SK-N-SH treated with all-trans-retinoic acid at 6 μM for 48 hours (cell line): ENCODE data around the gene GCLM.

Source experiments
- ARNTL ChIP-seq: fragments of 450-650 bp; formaldehyde crosslinking; IDR thresholded peaks from 2 replicates; pipeline ENCODE4 v1.5.0; 2020; ENCODE audit warnings: low read depth, mild to moderate bottlenecking, moderate library complexity, borderline replicate concordance
- BACH2 ChIP-seq: fragments of 250-450 bp; sonication (Bioruptor Pico); IDR thresholded peaks from 2 replicates; pipeline ENCODE4 v1.9.0; 2021; ENCODE audit warnings: mild to moderate bottlenecking, borderline replicate concordance
- ISL1 ChIP-seq: fragments of 250-450 bp; sonication (Bioruptor Pico); IDR thresholded peaks from 2 replicates; pipeline ENCODE4 v2.1.2; 2022; ENCODE audit warnings: mild to moderate bottlenecking, moderate library complexity
- RARB ChIP-seq: fragments of 250-450 bp; sonication (Bioruptor Pico); IDR thresholded peaks from 2 replicates; pipeline ENCODE4 v1.8.0; 2021; ENCODE audit warnings: mild to moderate bottlenecking, moderate library complexity
- ZC3H10 ChIP-seq: fragments of 250-450 bp; sonication (Bioruptor Pico); IDR thresholded peaks from 2 replicates; pipeline ENCODE4 v1.5.1; 2021; ENCODE audit warnings: mild to moderate bottlenecking, moderate library complexity
- ZNF565 ChIP-seq: fragments of 450-650 bp; formaldehyde crosslinking; conservative IDR thresholded peaks from 2 replicates; pipeline ENCODE4 v1.5.0; 2020; ENCODE audit warnings: low read depth, mild to moderate bottlenecking, moderate library complexity
- ZNF70 ChIP-seq: fragments of 450-650 bp; formaldehyde crosslinking; IDR thresholded peaks from 2 replicates; pipeline ENCODE4 v1.5.0; 2020; ENCODE audit warnings: mild to moderate bottlenecking, moderate library complexity
- ZNF8 ChIP-seq: fragments of 450-650 bp; formaldehyde crosslinking; IDR thresholded peaks from 2 replicates; pipeline ENCODE4 v1.5.0; 2020; ENCODE audit warnings: mild to moderate bottlenecking, moderate library complexity
- TF ChIP-seq, protein P1 (sequence below): fragments of 250-450 bp; sonication (Bioruptor Pico); IDR thresholded peaks from 2 replicates; pipeline ENCODE4 v1.5.1; 2020; ENCODE audit warnings: low read depth, mild to moderate bottlenecking, moderate library complexity
- TF ChIP-seq, protein P2 (sequence below): fragments of 250-450 bp; sonication (Bioruptor Pico); IDR thresholded peaks from 2 replicates; pipeline ENCODE4 v1.8.0; 2021; ENCODE audit warnings: low read depth, mild to moderate bottlenecking, moderate library complexity, borderline replicate concordance
- TF ChIP-seq, protein P3 (sequence below): fragments of 250-450 bp; sonication (Bioruptor Pico); IDR thresholded peaks from 2 replicates; pipeline ENCODE4 v1.8.0; 2020; ENCODE audit warnings: mild to moderate bottlenecking, moderate library complexity, borderline replicate concordance

DNA sequence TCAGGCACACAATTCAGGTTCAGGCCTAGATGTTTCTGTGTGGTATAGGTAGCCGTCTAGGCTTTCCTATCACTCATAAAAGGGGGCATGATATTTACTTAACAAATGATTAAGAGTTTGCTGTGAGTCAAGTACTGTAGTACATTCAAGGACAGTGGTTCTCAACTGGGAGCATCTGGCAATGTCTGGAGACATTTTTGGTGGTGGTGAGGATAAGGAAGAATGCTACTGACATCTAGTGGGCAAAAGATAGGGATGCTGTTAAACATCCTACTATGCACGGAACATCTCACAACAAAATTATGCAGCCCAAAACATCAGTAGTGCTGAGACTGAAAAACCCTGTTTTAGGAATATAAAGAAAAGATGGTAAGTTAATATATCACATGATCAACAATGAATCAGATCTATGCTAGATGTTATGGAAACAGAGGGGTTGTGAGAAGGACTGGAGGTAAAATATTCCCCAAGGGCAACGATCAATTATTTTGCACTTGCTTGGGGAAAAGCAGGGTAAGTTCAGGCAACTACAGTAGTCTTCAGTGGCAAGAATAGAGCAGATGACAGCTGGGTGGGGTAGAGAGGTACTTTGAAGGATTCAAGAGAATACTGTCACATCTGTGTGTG lies 35.1 kb downstream of the GCLM start:
- TF ChIP-seq, protein P1, sequence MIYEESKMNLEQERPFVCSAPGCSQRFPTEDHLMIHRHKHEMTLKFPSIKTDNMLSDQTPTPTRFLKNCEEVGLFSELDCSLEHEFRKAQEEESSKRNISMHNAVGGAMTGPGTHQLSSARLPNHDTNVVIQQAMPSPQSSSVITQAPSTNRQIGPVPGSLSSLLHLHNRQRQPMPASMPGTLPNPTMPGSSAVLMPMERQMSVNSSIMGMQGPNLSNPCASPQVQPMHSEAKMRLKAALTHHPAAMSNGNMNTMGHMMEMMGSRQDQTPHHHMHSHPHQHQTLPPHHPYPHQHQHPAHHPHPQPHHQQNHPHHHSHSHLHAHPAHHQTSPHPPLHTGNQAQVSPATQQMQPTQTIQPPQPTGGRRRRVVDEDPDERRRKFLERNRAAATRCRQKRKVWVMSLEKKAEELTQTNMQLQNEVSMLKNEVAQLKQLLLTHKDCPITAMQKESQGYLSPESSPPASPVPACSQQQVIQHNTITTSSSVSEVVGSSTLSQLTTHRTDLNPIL (CRISPR knock-in tag): no peak
- TF ChIP-seq RARB (CRISPR knock-in tag) (no peak), ZNF70 (CRISPR knock-in tag) (no peak), ARNTL (no peak), ZC3H10 (CRISPR knock-in tag) (no peak), ZNF565 (CRISPR knock-in tag) (no peak), BACH2 (no peak), ZNF8 (CRISPR knock-in tag) (no peak), ISL1 (no peak)
- TF ChIP-seq, protein P2, sequence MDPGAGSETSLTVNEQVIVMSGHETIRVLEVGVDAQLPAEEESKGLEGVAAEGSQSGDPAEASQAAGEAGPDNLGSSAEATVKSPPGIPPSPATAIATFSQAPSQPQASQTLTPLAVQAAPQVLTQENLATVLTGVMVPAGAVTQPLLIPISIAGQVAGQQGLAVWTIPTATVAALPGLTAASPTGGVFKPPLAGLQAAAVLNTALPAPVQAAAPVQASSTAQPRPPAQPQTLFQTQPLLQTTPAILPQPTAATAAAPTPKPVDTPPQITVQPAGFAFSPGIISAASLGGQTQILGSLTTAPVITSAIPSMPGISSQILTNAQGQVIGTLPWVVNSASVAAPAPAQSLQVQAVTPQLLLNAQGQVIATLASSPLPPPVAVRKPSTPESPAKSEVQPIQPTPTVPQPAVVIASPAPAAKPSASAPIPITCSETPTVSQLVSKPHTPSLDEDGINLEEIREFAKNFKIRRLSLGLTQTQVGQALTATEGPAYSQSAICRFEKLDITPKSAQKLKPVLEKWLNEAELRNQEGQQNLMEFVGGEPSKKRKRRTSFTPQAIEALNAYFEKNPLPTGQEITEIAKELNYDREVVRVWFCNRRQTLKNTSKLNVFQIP (CRISPR knock-in tag): no peak
- TF ChIP-seq, protein P3, sequence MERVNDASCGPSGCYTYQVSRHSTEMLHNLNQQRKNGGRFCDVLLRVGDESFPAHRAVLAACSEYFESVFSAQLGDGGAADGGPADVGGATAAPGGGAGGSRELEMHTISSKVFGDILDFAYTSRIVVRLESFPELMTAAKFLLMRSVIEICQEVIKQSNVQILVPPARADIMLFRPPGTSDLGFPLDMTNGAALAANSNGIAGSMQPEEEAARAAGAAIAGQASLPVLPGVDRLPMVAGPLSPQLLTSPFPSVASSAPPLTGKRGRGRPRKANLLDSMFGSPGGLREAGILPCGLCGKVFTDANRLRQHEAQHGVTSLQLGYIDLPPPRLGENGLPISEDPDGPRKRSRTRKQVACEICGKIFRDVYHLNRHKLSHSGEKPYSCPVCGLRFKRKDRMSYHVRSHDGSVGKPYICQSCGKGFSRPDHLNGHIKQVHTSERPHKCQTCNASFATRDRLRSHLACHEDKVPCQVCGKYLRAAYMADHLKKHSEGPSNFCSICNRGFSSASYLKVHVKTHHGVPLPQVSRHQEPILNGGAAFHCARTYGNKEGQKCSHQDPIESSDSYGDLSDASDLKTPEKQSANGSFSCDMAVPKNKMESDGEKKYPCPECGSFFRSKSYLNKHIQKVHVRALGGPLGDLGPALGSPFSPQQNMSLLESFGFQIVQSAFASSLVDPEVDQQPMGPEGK (CRISPR knock-in tag): no peak
